ENCODE measurements around the gene VAT1.
A peak's percentile ranks its signal among the peaks of the same experiment; 100 is the strongest.
"Not testable (repeated sequence)": the region's sequence is repeated elsewhere in the genome, so short reads cannot be mapped to it uniquely, and the experiment has no call there.

VAT1 gene

DNA sequence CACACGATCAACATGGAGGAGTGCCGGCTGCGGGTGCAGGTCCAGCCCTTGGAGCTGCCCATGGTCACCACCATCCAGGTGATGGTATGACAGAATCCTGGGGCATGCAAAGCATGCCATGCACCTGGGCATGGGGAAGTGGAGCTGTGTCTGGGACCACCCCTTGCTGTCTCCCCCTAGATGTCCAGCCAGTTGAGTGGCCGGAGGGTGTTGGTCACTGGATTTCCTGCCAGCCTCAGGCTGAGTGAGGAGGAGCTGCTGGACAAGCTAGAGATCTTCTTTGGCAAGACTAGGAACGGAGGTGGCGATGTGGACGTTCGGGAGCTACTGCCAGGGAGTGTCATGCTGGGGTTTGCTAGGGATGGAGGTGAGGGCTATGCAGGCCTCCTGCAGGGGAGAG, 8.9 kb downstream of the VAT1 start:
- DNase-seq (ENCODE audit: extremely low spot score): no peak
- TF ChIP-seq, protein P1, sequence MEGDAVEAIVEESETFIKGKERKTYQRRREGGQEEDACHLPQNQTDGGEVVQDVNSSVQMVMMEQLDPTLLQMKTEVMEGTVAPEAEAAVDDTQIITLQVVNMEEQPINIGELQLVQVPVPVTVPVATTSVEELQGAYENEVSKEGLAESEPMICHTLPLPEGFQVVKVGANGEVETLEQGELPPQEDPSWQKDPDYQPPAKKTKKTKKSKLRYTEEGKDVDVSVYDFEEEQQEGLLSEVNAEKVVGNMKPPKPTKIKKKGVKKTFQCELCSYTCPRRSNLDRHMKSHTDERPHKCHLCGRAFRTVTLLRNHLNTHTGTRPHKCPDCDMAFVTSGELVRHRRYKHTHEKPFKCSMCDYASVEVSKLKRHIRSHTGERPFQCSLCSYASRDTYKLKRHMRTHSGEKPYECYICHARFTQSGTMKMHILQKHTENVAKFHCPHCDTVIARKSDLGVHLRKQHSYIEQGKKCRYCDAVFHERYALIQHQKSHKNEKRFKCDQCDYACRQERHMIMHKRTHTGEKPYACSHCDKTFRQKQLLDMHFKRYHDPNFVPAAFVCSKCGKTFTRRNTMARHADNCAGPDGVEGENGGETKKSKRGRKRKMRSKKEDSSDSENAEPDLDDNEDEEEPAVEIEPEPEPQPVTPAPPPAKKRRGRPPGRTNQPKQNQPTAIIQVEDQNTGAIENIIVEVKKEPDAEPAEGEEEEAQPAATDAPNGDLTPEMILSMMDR (IDR thresholded peaks at IDR 0.05; ENCODE audit: control extremely low read depth, extremely low read depth, low read depth, missing control alignments): no peak
- CTCF ChIA-PET: interaction anchor here (3.3 kb wide), 1 partner anchor 16 kb away, joined by 18 read pairs; the partner anchor contains the start of gene RPL27
- POLR2A ChIA-PET: interaction anchor here (0.5 kb wide), 1 partner anchor 191 kb away, joined by 3 read pairs; no protein-coding TSS in a partner anchor

- ChIA-PET POLR2A (interaction anchor here (1.0 to 1.1 kb wide), 2 partner anchors 8 to 14 kb away, joined by 3 to 4 read pairs; partner anchors contain the start of gene RPL27), CTCF (interaction anchor here (0.9 to 3.3 kb wide), 2 partner anchors 9 to 14 kb away, joined by 3 to 18 read pairs; partner anchors contain the start of gene RPL27)
- no peak for DNase-seq (ENCODE audit: extremely low spot score)
These were observed 10.3 kb downstream of the VAT1 start for GRCh38 chr17:43011728-43012472.

DNA sequence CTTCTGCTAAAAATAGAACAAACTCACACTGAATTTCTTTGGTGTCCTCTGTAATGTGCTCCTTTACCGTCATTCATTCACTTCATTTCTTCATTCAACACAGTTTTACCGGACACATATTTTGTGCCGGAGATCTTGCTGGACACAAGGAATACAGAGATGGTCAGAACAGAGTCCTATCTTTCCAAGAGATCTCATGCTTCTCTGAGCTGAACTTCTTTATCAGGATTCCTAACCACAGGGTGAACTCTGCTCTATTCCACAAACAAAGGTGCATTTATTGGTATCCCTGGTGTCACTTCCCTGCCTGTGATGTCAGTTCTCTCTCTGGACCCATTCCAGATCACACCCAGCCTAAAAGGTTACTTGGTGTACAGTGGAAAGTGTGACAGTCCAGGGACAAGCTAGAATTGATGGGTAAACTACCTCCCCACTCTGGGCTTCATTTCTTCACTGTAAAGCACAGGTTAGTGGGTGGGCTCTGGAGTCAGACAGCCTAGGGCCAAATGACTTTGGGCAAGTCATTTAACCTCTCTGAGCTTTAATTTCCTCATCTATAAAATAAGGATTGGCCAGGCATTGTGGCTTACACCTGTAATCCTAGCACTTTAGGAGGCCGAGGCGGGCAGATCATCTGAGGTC, 11.4 kb downstream of the VAT1 start:
- POLR2A ChIA-PET: interaction anchor here (0.6 kb wide), 1 partner anchor 357 kb away, joined by 3 read pairs; no protein-coding TSS in a partner anchor
- TF ChIP-seq, protein P1 (IDR thresholded peaks at IDR 0.05; ENCODE audit: control extremely low read depth, extremely low read depth, low read depth, missing control alignments): no peak
- DNase-seq (ENCODE audit: extremely low spot score): no peak
- CTCF ChIA-PET: interaction anchor here (0.9 to 3.3 kb wide), 2 partner anchors 11 to 13 kb away, joined by 3 to 18 read pairs; partner anchors contain the start of gene RPL27

More at GRCh38 chr17:43011728-43012472, 10.3 kb downstream of the VAT1 start:
- TF ChIP-seq, protein P1 (IDR thresholded peaks at IDR 0.05; ENCODE audit: control extremely low read depth, extremely low read depth, low read depth, missing control alignments): no peak

- ChIA-PET CTCF (interaction anchor here (0.8 to 2.1 kb wide), 7 partner anchors 9 to 328 kb away, joined by 3 to 18 read pairs (median 3); partner anchors contain the start of gene RPL27), POLR2A (interaction anchor here (0.7 to 1.7 kb wide), 4 partner anchors 9 to 205 kb away, joined by 3 to 9 read pairs (median 3); partner anchors contain the start of gene TMEM106A)
- TF ChIP-seq, protein P1 (IDR thresholded peaks at IDR 0.05; ENCODE audit: control extremely low read depth, extremely low read depth, low read depth, missing control alignments): peak; percentile 66
- peak; percentile 90 for DNase-seq (ENCODE audit: extremely low spot score)
These were observed 15.3 kb downstream of the VAT1 start, which contains the start of gene IFI35 for GRCh38 chr17:43006639-43007551. Gene IFI35, plus strand, starts transcription at chr17:43006784. Its CDS starts 164 bp downstream, at chr17:43006948.

GRCh38 chr17:43003542-43004172, 18.5 kb downstream of the VAT1 start:
- no peak for DNase-seq (ENCODE audit: extremely low spot score)
- ChIA-PET CTCF (no interaction called here), POLR2A (no interaction called here)
- TF ChIP-seq, protein P1 (IDR thresholded peaks at IDR 0.05; ENCODE audit: control extremely low read depth, extremely low read depth, low read depth, missing control alignments): no peak

- POLR2A ChIA-PET; DNase-seq (ENCODE audit: extremely low spot score): not testable (repeated sequence)
- CTCF ChIA-PET: interaction anchor here (1.0 to 1.3 kb wide), 3 partner anchors 10 to 13 kb away, joined by 3 read pairs; no protein-coding TSS in a partner anchor
These were observed 21.3 kb downstream of the VAT1 start for GRCh38 chr17:43000894-43001293.
